AG09309 (cell line): ENCODE data around the gene GRM8.

Experiments
- DNase-seq: peaks from one replicate; pipeline ENCODE4 v3.0.0-alpha.2; 2010; ENCODE audit warnings: low read depth
- H3K4me3 ChIP-seq: 2 replicates; pipeline ENCODE4 v1.5.1; 2011; ENCODE audit warnings: mild to moderate bottlenecking, low read depth, low read length, moderate library complexity; ENCODE audit not compliant: control insufficient read depth
- TF ChIP-seq, protein P1 (sequence below): IDR thresholded peaks from 2 replicates; pipeline ENCODE4 v1.5.1; 2011; ENCODE audit warnings: mild to moderate bottlenecking, low read depth, low read length, inconsistent platforms; ENCODE audit not compliant: insufficient read depth, control insufficient read depth; ENCODE audit errors: missing control alignments

GRM8 gene

DNA sequence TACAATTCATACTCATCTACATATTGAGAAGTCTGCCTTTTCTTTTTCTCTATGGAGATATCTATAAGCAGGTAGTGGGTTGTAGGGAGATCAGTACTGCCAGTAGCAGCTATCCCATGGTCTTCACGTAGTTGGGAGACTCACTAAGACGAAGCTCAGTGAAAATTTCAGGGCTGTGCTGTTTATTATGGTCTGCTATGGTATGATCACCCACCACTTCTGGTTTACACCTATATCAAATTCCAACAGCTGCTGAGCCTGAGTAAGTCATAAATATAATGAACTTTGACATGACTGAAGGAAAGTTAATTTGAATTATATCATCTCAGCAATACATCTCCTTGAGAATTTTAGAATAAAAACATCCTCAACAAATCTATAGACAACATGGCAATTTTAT is 741.7 kb downstream of the GRM8 start:
- DNase-seq = no peak
- TF ChIP-seq, protein P1, sequence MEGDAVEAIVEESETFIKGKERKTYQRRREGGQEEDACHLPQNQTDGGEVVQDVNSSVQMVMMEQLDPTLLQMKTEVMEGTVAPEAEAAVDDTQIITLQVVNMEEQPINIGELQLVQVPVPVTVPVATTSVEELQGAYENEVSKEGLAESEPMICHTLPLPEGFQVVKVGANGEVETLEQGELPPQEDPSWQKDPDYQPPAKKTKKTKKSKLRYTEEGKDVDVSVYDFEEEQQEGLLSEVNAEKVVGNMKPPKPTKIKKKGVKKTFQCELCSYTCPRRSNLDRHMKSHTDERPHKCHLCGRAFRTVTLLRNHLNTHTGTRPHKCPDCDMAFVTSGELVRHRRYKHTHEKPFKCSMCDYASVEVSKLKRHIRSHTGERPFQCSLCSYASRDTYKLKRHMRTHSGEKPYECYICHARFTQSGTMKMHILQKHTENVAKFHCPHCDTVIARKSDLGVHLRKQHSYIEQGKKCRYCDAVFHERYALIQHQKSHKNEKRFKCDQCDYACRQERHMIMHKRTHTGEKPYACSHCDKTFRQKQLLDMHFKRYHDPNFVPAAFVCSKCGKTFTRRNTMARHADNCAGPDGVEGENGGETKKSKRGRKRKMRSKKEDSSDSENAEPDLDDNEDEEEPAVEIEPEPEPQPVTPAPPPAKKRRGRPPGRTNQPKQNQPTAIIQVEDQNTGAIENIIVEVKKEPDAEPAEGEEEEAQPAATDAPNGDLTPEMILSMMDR = no peak
- no peak overlapping the region for H3K4me3 ChIP-seq

DNA sequence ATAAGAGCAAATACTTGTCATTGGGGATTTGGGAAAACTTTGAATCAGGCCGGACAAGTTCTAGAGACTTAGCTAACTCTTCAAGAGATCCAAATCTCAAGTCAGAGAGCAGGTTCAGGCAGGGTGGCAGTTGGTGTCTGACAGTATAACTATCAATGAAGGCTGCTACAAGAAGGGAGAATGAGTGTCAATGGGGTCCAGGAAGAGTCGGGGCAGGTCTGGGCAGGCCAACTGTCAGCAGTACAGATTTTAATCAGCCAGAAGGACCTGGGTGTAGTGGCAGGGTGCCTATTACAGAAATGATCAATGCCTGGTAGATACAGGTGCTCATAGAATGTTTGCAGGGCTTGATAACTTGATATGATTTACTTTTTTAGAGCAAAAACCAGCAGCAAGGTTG is 751.1 kb downstream of the GRM8 start:
- DNase-seq = no peak
- TF ChIP-seq, protein P1 = no peak
- no peak overlapping the region for H3K4me3 ChIP-seq

- no peak for DNase-seq
- TF ChIP-seq, protein P1 = no peak
- no peak overlapping the region for H3K4me3 ChIP-seq
Observed at GRCh38 chr7:126499481-126499880, 753.3 kb downstream of the GRM8 start.

- TF ChIP-seq, protein P1 = no peak
- no peak overlapping the region for H3K4me3 ChIP-seq
- no peak for DNase-seq
Observed at GRCh38 chr7:126495733-126496132, 757.0 kb downstream of the GRM8 start.

DNA sequence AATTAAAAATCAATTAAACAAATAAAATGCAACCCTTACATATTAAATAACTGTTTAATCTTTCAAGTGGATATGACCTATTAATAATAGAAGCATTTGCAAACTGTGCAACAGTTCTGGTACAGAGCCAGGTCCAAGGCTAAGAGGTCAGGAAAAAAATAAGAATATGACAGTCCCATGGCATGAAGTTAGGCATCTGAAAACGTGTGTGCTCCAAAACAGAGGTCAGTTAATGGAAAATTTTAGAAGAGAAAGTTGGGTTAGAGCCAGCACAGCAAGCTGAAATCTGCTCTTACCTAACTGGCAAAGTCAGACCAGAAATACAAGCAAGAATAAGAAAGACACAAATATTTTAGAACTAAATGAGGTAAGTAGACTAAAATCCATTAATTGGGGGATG is 757.7 kb downstream of the GRM8 start:
- DNase-seq = no peak
- TF ChIP-seq, protein P1 = no peak
- no peak overlapping the region for H3K4me3 ChIP-seq

- no peak overlapping the region for H3K4me3 ChIP-seq
- DNase-seq = no peak
- TF ChIP-seq, protein P1 = no peak
Observed at GRCh38 chr7:126493801-126494200, 758.9 kb downstream of the GRM8 start.

- no peak for DNase-seq
- no peak overlapping the region for H3K4me3 ChIP-seq
- TF ChIP-seq, protein P1 = no peak
Observed at GRCh38 chr7:126489874-126490273, 762.9 kb downstream of the GRM8 start.
